GM23338 (cell line): ENCODE data around the gene MCTP1. TPM values are rescaled to one million over a fixed set of nuclear protein-coding genes. Genes with fewer than 3 reads are reported as not detected.
A peak's percentile ranks its signal among the peaks of the same experiment; 100 is the strongest.

Experiments
- ATAC-seq: fragments of 200-7000 bp; cut with Tn5 transposase; 3 replicates; pipeline ENCODE4 v1.9.1; 2020
- DNase-seq: peaks from one replicate; pipeline ENCODE4 v3.0.0-alpha.2; 2015; ENCODE audit warnings: low spot score
- H2AFZ ChIP-seq: fragments of 200-600 bp; sonication (generic); 2 replicates; pipeline ENCODE4 v1.8.0; 2016; ENCODE audit warnings: antibody characterized with exemption, mild to moderate bottlenecking, moderate library complexity
- H3F3A ChIP-seq: fragments of 200-600 bp; sonication (generic); replicated peaks from 2 replicates; pipeline ENCODE4 v1.8.0; 2017; ENCODE audit warnings: antibody characterized with exemption, mixed run types, low read depth
- H3K27ac ChIP-seq: fragments of 200-600 bp; sonication (generic); 2 replicates; pipeline ENCODE4 v1.6.1; 2016; ENCODE audit warnings: low read depth
- H3K27me3 ChIP-seq: fragments of 200-600 bp; sonication (generic); 2 replicates; pipeline ENCODE4 v1.8.0; 2016; ENCODE audit warnings: mild to moderate bottlenecking, mixed run types, moderate library complexity; ENCODE audit not compliant: insufficient read depth
- H3K36me3 ChIP-seq: fragments of 200-600 bp; sonication (generic); 2 replicates; pipeline ENCODE4 v1.8.0; 2016; ENCODE audit warnings: mild to moderate bottlenecking; ENCODE audit not compliant: insufficient read depth
- H3K4me1 ChIP-seq: fragments of 200-600 bp; sonication (generic); 2 replicates; pipeline ENCODE4 v1.8.0; 2016; ENCODE audit warnings: mild to moderate bottlenecking, moderate library complexity; ENCODE audit not compliant: insufficient read depth
- H3K4me2 ChIP-seq: fragments of 200-600 bp; sonication (generic); 2 replicates; pipeline ENCODE4 v1.7.1; 2017; ENCODE audit warnings: mixed run types
- H3K4me3 ChIP-seq: fragments of 200-600 bp; sonication (generic); 2 replicates; pipeline ENCODE4 v1.6.1; 2016; ENCODE audit warnings: mixed run types
- H3K79me2 ChIP-seq: fragments of 200-600 bp; sonication (generic); replicated peaks from 2 replicates; pipeline ENCODE4 v1.8.0; 2017; ENCODE audit warnings: mild to moderate bottlenecking; ENCODE audit not compliant: insufficient read depth
- H3K9me2 ChIP-seq: fragments of 200-600 bp; sonication (generic); 2 replicates; pipeline ENCODE4 v1.8.0; 2017; ENCODE audit not compliant: insufficient read depth
- H4K20me1 ChIP-seq: fragments of 200-600 bp; sonication (generic); replicated peaks from 2 replicates; pipeline ENCODE4 v1.8.0; 2017; ENCODE audit warnings: mild to moderate bottlenecking; ENCODE audit not compliant: insufficient read depth
- H3K27ac Mint-ChIP-seq: 2 replicates; pipeline ENCODE4 v1.8.0; 2020; ENCODE audit warnings: inconsistent platforms, mild to moderate bottlenecking, moderate library complexity, mixed read lengths
- H3K27me3 Mint-ChIP-seq: 3 replicates; pipeline ENCODE4 v1.8.0; 2022; ENCODE audit warnings: low read depth, mild to moderate bottlenecking, moderate library complexity, mixed read lengths, inconsistent platforms; ENCODE audit not compliant: insufficient read depth, poor library complexity
- H3K36me3 Mint-ChIP-seq: 3 replicates; pipeline ENCODE4 v1.8.0; 2021; ENCODE audit warnings: low read depth, mild to moderate bottlenecking, inconsistent platforms, moderate library complexity, mixed read lengths
- H3K4me1 Mint-ChIP-seq: 3 replicates; pipeline ENCODE4 v1.8.0; 2020; ENCODE audit warnings: mild to moderate bottlenecking, inconsistent platforms, mixed read lengths
- H3K4me3 Mint-ChIP-seq: 3 replicates; pipeline ENCODE4 v1.8.0; 2021; ENCODE audit warnings: moderate library complexity, mild to moderate bottlenecking, inconsistent platforms, mixed read lengths
- H3K9me3 Mint-ChIP-seq: 3 replicates; pipeline ENCODE4 v1.8.0; 2020; ENCODE audit warnings: moderate library complexity, mild to moderate bottlenecking, inconsistent platforms, mixed read lengths
- CTCF ChIP-seq, 2 experiments: fragments of 200-600 bp in 1 of 2; sonication (generic) in 1 of 2; conservative IDR thresholded peaks; 2 replicates each; pipeline versions ENCODE4 v1.5.1 to v1.6.1; 2016 to 2017; ENCODE audit warnings: antibody characterized with exemption in 2 of 2, low read depth in 2 of 2, mild to moderate bottlenecking in 2 of 2, moderate library complexity in 1 of 2
- EZH2 ChIP-seq: fragments of 200-600 bp; sonication (generic); IDR thresholded peaks from one replicate; pipeline ENCODE4 v1.8.0; 2017; ENCODE audit warnings: antibody characterized with exemption, mild to moderate bottlenecking, low read depth; ENCODE audit not compliant: unreplicated experiment
- POLR2AphosphoS5 ChIP-seq: IDR thresholded peaks from 2 replicates; pipeline ENCODE4 v1.6.1; 2016; ENCODE audit warnings: antibody characterized with exemption, low read depth
- REST ChIP-seq: IDR thresholded peaks from one replicate; pipeline ENCODE4 v1.6.1; 2018; ENCODE audit warnings: antibody characterized with exemption; ENCODE audit not compliant: unreplicated experiment
- ZNF114 ChIP-seq: fragments of 250-450 bp; sonication (Bioruptor Pico); IDR thresholded peaks from 2 replicates; pipeline ENCODE4 v1.5.0; 2020; ENCODE audit warnings: mild to moderate bottlenecking, moderate library complexity
- ZNF331 ChIP-seq: fragments of 250-450 bp; sonication (Bioruptor Pico); IDR thresholded peaks from 2 replicates; pipeline ENCODE4 v1.5.0; 2020; ENCODE audit warnings: low read depth, mild to moderate bottlenecking, moderate library complexity
- polyA plus RNA-seq: library from polyadenylated mRNA; unstranded; fragments of >200 nt; fragmentation: Nextera tagmentation; extraction: Ambion mirVana; gene quantifications from 2 replicates; pipeline ENCODE4 v1.2.1, GENCODE V29; 2016
- total RNA-seq: library from RNA; depleted of rRNA; stranded (reverse); fragments of >200 nt; shearing (Covaris generic); gene quantifications from 2 replicates; pipeline ENCODE4 v1.2.3, GENCODE V29; 2014

Gene MCTP1
- total and polyA plus RNA-seq, 2 experiments from 2014 or later = 3.7 to 4.2 TPM

- TF ChIP-seq CTCF (conservative IDR thresholded peaks at IDR 0.05; ENCODE audit: low read depth in 2 of 2) (no peak), REST (no peak), EZH2 (no peak), ZNF114 (CRISPR knock-in tag) (no peak)
Measured at GRCh38 chr5:95086927-95087815, 197.7 kb downstream of the MCTP1 start (continued).

- peak overlapping the region; percentile 33 for H3K27ac Mint-ChIP-seq
- peaks cover 1% of the 10 kb centered on the region for H3K27me3 Mint-ChIP-seq
Measured at GRCh38 chr5:95084757-95085156, 200.1 kb downstream of the MCTP1 start.

More at GRCh38 chr5:95084757-95085156, 200.1 kb downstream of the MCTP1 start:
- no peaks in the 10 kb centered on the region for H4K20me1 ChIP-seq
- peaks cover 22% of the 10 kb centered on the region for H3K4me1 ChIP-seq
- H3K27me3 ChIP-seq = no peaks in the 10 kb centered on the region
- no peak for ATAC-seq
- no peak for TF ChIP-seq ZNF331 (CRISPR knock-in tag)
- TF ChIP-seq CTCF (conservative IDR thresholded peaks at IDR 0.05; ENCODE audit: low read depth in 2 of 2) = no peak
- no peak for TF ChIP-seq POLR2AphosphoS5
- H3K79me2 ChIP-seq = no peaks in the 10 kb centered on the region
- no peak overlapping the region for H3K27ac ChIP-seq
- H3K36me3 ChIP-seq = no peaks in the 10 kb centered on the region
- no peak overlapping the region for H3K4me3 ChIP-seq
- H2AFZ ChIP-seq = no peak overlapping the region
- Mint-ChIP-seq H3K9me3 (no peaks in the 10 kb centered on the region), H3K4me1 (peaks cover 29% of the 10 kb centered on the region), H3K4me3 (no peak overlapping the region), H3K36me3 (no peaks in the 10 kb centered on the region)
- DNase-seq = no peak
- no peaks in the 10 kb centered on the region for H3F3A ChIP-seq
- no peak overlapping the region for H3K4me2 ChIP-seq
- H3K9me2 ChIP-seq = no peaks in the 10 kb centered on the region
